Choroid plexus epithelial cell (primary cell): ENCODE data around the gene ATG7.
"Not testable (repeated sequence)": the region's sequence is repeated elsewhere in the genome, so short reads cannot be mapped to it uniquely, and the experiment has no call there.

Experiments used
- DNase-seq: peaks from one replicate; pipeline ENCODE4 v3.0.0-alpha.2; 2010; ENCODE audit warnings: low read depth
- H3K4me3 ChIP-seq: 2 replicates; pipeline ENCODE4 v1.5.1; 2011; ENCODE audit warnings: low read depth, mild to moderate bottlenecking, control low read depth, low read length, moderate library complexity
- TF ChIP-seq, protein P1 (sequence below): conservative IDR thresholded peaks from 2 replicates; pipeline ENCODE4 v1.5.1; 2011; ENCODE audit warnings: low read depth, mild to moderate bottlenecking, control low read depth, inconsistent platforms, low read length, moderate library complexity

Gene ATG7

DNA sequence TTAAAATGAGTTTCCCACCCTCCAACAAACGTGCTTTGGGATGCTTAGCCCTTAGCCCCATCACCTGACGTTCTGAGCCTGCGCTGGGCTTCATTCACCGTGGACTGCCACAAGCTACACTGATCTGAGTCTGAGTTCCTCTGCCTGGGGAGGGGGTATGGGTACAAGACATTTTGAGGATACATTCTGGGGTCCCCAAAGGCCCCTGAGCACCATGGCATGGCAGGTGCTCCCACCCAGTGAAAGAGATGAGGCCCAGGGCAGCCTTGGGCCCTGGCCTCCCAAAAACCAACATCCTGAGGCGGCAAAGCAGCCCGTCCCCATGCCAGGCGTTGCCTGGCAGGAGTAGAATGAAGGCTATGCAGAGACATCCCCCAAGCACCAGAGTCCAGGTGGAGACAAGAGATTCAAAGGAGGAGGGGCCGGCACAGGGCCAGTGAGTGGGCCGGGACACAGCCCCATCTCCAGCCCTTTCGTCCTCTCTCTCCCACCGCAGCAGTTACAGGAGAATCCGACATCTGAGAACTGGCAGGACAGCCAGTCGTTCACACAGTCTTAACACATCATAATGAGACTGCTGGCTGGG lies 297.1 kb downstream of the ATG7 start:
- DNase-seq: no peak
- TF ChIP-seq, protein P1, sequence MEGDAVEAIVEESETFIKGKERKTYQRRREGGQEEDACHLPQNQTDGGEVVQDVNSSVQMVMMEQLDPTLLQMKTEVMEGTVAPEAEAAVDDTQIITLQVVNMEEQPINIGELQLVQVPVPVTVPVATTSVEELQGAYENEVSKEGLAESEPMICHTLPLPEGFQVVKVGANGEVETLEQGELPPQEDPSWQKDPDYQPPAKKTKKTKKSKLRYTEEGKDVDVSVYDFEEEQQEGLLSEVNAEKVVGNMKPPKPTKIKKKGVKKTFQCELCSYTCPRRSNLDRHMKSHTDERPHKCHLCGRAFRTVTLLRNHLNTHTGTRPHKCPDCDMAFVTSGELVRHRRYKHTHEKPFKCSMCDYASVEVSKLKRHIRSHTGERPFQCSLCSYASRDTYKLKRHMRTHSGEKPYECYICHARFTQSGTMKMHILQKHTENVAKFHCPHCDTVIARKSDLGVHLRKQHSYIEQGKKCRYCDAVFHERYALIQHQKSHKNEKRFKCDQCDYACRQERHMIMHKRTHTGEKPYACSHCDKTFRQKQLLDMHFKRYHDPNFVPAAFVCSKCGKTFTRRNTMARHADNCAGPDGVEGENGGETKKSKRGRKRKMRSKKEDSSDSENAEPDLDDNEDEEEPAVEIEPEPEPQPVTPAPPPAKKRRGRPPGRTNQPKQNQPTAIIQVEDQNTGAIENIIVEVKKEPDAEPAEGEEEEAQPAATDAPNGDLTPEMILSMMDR: no peak
- no peak overlapping the region for H3K4me3 ChIP-seq

DNA sequence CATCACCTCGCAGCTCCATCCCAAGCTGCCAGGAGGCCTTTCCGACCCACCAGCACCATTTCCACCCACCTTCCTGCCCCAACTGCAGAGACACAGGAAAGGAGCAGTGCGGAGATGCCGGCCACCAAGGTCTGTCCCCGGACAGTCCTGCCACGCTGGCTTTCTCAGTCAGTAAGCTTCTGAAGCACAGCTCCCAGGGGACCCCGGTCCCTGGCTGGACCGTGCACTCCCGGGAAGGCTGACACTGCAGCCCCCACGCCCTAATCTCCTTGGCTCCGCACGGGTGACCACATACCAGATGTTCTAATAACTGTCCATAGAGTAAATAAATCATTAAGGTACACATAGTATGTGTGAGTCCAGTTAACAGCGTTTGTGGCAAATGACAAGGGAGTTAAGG lies 298.1 kb downstream of the ATG7 start:
- TF ChIP-seq, protein P1: no peak
- no peak for DNase-seq
- H3K4me3 ChIP-seq: no peak overlapping the region

DNA sequence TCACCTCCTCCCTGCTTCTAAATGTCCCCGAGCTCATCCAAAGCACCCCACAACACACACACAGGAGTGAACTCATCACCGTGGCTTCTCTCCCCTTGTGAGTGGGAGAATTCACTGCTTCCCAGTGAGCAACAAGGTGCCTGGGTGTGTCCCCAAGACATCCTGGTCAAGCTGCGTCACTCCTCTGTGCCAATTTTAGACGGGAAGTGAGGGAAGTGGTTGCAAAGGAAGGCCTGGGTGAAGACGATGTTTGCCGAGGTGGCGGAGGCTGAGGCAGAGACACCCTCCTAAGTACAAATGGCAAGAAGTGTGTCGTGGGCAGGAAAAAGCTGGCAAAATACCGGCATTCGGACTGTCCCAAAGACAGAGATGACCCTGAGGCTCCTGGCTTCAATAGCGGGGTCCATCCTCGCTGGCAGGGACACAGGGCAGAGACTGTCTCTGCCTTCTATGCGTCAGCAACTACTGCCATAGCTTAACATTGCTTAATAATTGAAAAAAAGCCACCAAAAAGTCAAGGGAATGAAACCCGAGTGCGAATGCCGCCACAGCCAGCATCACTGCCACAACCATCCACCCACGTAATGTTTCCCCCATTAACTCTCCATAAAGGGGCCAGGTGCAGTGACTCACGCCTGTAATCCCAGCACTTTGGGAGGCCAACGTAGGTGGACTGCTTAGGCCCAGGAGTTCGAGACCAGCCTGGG lies 298.7 kb downstream of the ATG7 start:
- no peak for DNase-seq
- no peak overlapping the region for H3K4me3 ChIP-seq
- TF ChIP-seq, protein P1: no peak

DNA sequence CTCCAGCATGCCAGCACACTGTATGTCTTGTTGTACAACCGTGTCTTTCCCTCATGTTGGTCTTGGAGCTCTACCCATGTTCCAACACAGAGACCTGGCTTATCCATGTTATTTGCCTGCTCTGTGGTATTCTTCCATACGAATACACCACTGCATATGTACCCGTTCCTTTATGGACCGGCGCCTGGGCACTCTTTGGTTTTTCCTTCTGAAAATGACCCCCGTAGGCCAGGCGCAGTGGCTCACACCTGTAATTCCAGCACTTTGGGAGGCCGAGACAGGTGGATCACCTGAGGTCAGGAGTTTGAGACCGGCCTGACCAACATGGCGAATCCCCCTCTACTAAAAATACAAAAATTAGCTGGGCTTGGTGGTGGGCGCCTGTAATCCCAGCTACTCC lies 300.5 kb downstream of the ATG7 start:
- DNase-seq, H3K4me3 ChIP-seq: not testable (repeated sequence)

DNA sequence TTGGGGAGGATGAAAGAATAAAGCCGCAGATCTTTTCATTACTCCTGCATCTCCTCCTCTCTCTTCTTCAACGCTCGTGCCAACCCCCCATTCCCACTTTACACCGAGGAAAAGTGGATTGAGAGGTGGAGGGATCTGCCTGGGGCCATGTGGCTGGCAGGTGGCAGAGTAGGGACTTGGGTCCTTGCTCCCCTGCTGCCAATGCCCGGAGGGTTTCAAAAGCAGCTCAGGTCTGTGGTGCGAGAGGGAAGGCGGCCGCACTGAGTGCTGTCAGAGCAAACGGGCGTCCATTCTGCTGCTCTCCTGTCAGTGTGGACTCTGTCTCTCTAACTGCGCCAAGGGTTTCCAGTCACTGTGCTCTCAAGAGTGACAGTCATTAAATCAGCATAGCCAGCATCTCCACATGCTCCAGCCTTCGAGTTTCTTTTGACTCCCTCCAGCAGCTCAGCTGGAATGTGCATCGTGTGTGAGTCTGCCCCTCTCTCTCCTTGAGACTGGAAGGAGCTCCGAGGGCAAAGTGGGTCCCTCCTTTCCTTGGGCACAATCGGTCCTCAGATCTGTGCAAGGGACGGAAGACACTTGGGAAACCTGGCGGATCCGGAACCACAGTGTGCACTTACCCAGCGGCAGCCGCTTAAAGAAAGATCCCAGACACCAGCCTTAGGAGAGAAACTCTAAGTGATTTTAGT lies 302.9 kb downstream of the ATG7 start:
- no peak overlapping the region for H3K4me3 ChIP-seq
- DNase-seq: no peak
- TF ChIP-seq, protein P1: no peak

DNA sequence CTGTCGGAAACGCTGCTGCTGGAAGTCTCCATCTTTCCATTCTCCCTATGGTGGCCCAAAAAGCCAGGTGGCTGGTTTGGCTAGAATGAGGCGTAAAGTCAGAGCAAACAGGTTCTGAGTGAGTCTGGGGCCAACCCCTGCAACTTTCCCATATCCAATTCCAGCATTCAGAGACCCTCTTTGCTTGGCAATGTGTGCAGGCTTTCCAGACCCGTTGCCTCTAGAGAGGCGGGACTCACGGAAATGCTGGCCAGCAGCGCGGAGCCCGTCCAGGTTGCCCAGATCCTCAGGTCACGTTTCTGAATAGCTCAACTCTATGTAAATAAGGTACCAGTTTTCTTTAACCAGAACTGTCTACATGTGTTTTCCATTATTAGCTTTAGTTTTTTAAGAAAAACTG lies 303.5 kb downstream of the ATG7 start:
- DNase-seq: no peak
- no peak overlapping the region for H3K4me3 ChIP-seq
- TF ChIP-seq, protein P1: no peak

DNA sequence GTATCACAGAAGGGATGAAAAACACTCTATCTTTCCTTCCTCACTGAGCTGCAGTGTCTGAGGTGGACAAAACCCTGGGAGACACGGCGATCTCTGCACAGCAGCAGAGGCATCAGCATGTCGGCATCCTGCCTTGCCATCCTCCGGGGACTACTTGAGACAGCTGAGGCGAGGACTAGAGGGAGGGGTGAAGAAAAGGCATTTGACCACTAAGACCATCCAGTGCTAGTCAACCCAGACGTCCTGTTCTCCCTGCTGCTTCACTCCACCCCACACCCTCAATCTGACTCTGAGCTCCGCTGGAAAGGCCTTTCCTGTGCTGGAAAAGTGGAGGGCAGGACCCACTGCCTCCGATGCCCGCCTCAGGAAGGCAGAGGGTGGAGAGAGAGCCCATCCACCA lies 304.3 kb downstream of the ATG7 start:
- DNase-seq: no peak
- TF ChIP-seq, protein P1: no peak
- no peak overlapping the region for H3K4me3 ChIP-seq
